ENCODE data around the gene ATP2A2.
A peak's percentile ranks its signal among the peaks of the same experiment; 100 is the strongest.

The ATP2A2 gene

GRCh38 chr12:110343736-110344555 is 62.9 kb downstream of the ATP2A2 start:
- FAIRE-seq = no peak

- FAIRE-seq = no peak
Observed at GRCh38 chr12:110344657-110345056, 63.6 kb downstream of the ATP2A2 start.

- no peak for FAIRE-seq
Observed at GRCh38 chr12:110345176-110345661, 64.2 kb downstream of the ATP2A2 start.

- no peak for FAIRE-seq
Observed at GRCh38 chr12:110345963-110346362, 64.9 kb downstream of the ATP2A2 start.

GRCh38 chr12:110347767-110348166 is 66.7 kb downstream of the ATP2A2 start:
- FAIRE-seq = no peak

- FAIRE-seq = no peak
Observed at GRCh38 chr12:110348431-110349059, 67.5 kb downstream of the ATP2A2 start.

- FAIRE-seq = no peak
Observed at GRCh38 chr12:110349096-110349495, 68.0 kb downstream of the ATP2A2 start.

GRCh38 chr12:110349514-110350151 is 68.6 kb downstream of the ATP2A2 start:
- FAIRE-seq = no peak

- no peak for FAIRE-seq
Observed at GRCh38 chr12:110351119-110351518, 70.1 kb downstream of the ATP2A2 start.

- no peak for FAIRE-seq
Observed at GRCh38 chr12:110352401-110352800, 71.4 kb downstream of the ATP2A2 start.

GRCh38 chr12:110353211-110353965 is 72.3 kb downstream of the ATP2A2 start:
- no peak for FAIRE-seq

GRCh38 chr12:110354172-110354780 is 73.2 kb downstream of the ATP2A2 start:
- no peak for FAIRE-seq

GRCh38 chr12:110355073-110355472 is 74.0 kb downstream of the ATP2A2 start:
- no peak for FAIRE-seq

GRCh38 chr12:110358384-110359097 is 77.5 kb downstream of the ATP2A2 start:
- peak; percentile 25 for FAIRE-seq

- no peak for FAIRE-seq
Observed at GRCh38 chr12:110361216-110361615, 80.2 kb downstream of the ATP2A2 start.

- no peak for FAIRE-seq
Observed at GRCh38 chr12:110365489-110366320, 84.7 kb downstream of the ATP2A2 start.

- no peak for FAIRE-seq
Observed at GRCh38 chr12:110366321-110367142, 85.5 kb downstream of the ATP2A2 start.

- FAIRE-seq = no peak
Observed at GRCh38 chr12:110367181-110367864, 86.3 kb downstream of the ATP2A2 start.

GRCh38 chr12:110369992-110370391 is 88.9 kb downstream of the ATP2A2 start:
- no peak for FAIRE-seq

Data from TTC549 (cell line).